Measurements from ENCODE around the gene ARVCF. TPM values are rescaled to one million over a fixed set of nuclear protein-coding genes. Genes with fewer than 3 reads are reported as not detected.

The ARVCF gene
- total and polyA plus RNA-seq, 2 experiments from 2014 or later, result 1.1 to 4.0 TPM

GRCh38 chr22:20037419-20037818, 20.8 kb upstream of the ARVCF start:
- in situ Hi-C loops (cut with MboI), result no loop called here
- 91 to 96% methylated on average over 3 of the region's 3 CpGs for WGBS, 2 experiments (ENCODE audit: low coverage in 1 of 2, low lambda C conversion rate in 2 of 2, missing lambda C conversion rate in 2 of 2)
- Histone ChIP-seq H3K27ac (no peak overlapping the region), H3K9me2 (ENCODE audit: insufficient read depth) (no peaks in the 10 kb centered on the region), H3F3A (ENCODE audit: insufficient read depth) (no peaks in the 10 kb centered on the region), H3K4me2 (ENCODE audit: unreplicated experiment) (no peak overlapping the region), H3K36me3 (ENCODE audit: low read depth) (no peaks in the 10 kb centered on the region), H3K9ac (no peak overlapping the region), H4K20me1 (ENCODE audit: insufficient read depth) (no peaks in the 10 kb centered on the region), H3K79me2 (ENCODE audit: insufficient read depth) (peaks cover 26% of the 10 kb centered on the region), H3K9me3 (ENCODE audit: low read depth) (no peaks in the 10 kb centered on the region), H3K4me3 (no peak overlapping the region), H2AFZ (no peak overlapping the region), H3K4me1 (ENCODE audit: insufficient read depth) (no peaks in the 10 kb centered on the region), H3K27me3 (replicated peaks; ENCODE audit: insufficient read depth) (no peaks in the 10 kb centered on the region)
- no peak for TF ChIP-seq EZH2 (IDR thresholded peaks at IDR 0.05; ENCODE audit: insufficient read depth, poor library complexity, severe bottlenecking)
- DNase-seq, result no peak

- H3K4me3 ChIP-seq, result no peak overlapping the region
- no peak for DNase-seq
- no peaks in the 10 kb centered on the region for H3K9me2 ChIP-seq (ENCODE audit: insufficient read depth)
- H2AFZ ChIP-seq, result no peak overlapping the region
- no peak overlapping the region for H3K9ac ChIP-seq
- H3K36me3 ChIP-seq (ENCODE audit: low read depth), result no peaks in the 10 kb centered on the region
- H3K27ac ChIP-seq, result no peak overlapping the region
- no peaks in the 10 kb centered on the region for H3K9me3 ChIP-seq (ENCODE audit: low read depth)
- H3K79me2 ChIP-seq (ENCODE audit: insufficient read depth), result peaks cover 31% of the 10 kb centered on the region
- no peak overlapping the region for H3K4me2 ChIP-seq (ENCODE audit: unreplicated experiment)
- no peaks in the 10 kb centered on the region for H3K27me3 ChIP-seq (replicated peaks; ENCODE audit: insufficient read depth)
- no peaks in the 10 kb centered on the region for H4K20me1 ChIP-seq (ENCODE audit: insufficient read depth)
- TF ChIP-seq EZH2phosphoT487 (IDR thresholded peaks at IDR 0.05; ENCODE audit: insufficient read depth, low read depth) (no peak), EZH2 (IDR thresholded peaks at IDR 0.05; ENCODE audit: insufficient read depth, poor library complexity, severe bottlenecking) (no peak)
- in situ Hi-C loops (cut with MboI), result no loop called here
- 97 to 98% methylated on average over 25 of the region's 25 CpGs for WGBS, 2 experiments (ENCODE audit: low coverage in 1 of 2, low lambda C conversion rate in 2 of 2, missing lambda C conversion rate in 2 of 2)
- H3F3A ChIP-seq (ENCODE audit: insufficient read depth), result no peaks in the 10 kb centered on the region
- no peaks in the 10 kb centered on the region for H3K4me1 ChIP-seq (ENCODE audit: insufficient read depth)
Observed at GRCh38 chr22:20036535-20037392, 20.1 kb upstream of the ARVCF start.

- H3K9ac ChIP-seq, result no peak overlapping the region
- no peaks in the 10 kb centered on the region for H4K20me1 ChIP-seq (ENCODE audit: insufficient read depth)
- no peak overlapping the region for H2AFZ ChIP-seq
- WGBS, 2 experiments (ENCODE audit: low coverage in 1 of 2, low lambda C conversion rate in 2 of 2, missing lambda C conversion rate in 2 of 2), result 96 to 97% methylated on average over 10 of the region's 10 CpGs
- no peaks in the 10 kb centered on the region for H3K27me3 ChIP-seq (replicated peaks; ENCODE audit: insufficient read depth)
- H3K4me2 ChIP-seq (ENCODE audit: unreplicated experiment), result no peak overlapping the region
- no peaks in the 10 kb centered on the region for H3K36me3 ChIP-seq (ENCODE audit: low read depth)
- H3K4me3 ChIP-seq, result no peak overlapping the region
- H3K79me2 ChIP-seq (ENCODE audit: insufficient read depth), result peaks cover 36% of the 10 kb centered on the region
- no peaks in the 10 kb centered on the region for H3K9me2 ChIP-seq (ENCODE audit: insufficient read depth)
- in situ Hi-C loops (cut with MboI), result no loop called here
- no peak for DNase-seq
- H3F3A ChIP-seq (ENCODE audit: insufficient read depth), result no peaks in the 10 kb centered on the region
- no peaks in the 10 kb centered on the region for H3K9me3 ChIP-seq (ENCODE audit: low read depth)
- no peak overlapping the region for H3K27ac ChIP-seq
- no peaks in the 10 kb centered on the region for H3K4me1 ChIP-seq (ENCODE audit: insufficient read depth)
- TF ChIP-seq EZH2 (IDR thresholded peaks at IDR 0.05; ENCODE audit: insufficient read depth, poor library complexity, severe bottlenecking) (no peak), EZH2phosphoT487 (IDR thresholded peaks at IDR 0.05; ENCODE audit: insufficient read depth, low read depth) (no peak)
Observed at GRCh38 chr22:20036084-20036482, 19.5 kb upstream of the ARVCF start.

DNA sequence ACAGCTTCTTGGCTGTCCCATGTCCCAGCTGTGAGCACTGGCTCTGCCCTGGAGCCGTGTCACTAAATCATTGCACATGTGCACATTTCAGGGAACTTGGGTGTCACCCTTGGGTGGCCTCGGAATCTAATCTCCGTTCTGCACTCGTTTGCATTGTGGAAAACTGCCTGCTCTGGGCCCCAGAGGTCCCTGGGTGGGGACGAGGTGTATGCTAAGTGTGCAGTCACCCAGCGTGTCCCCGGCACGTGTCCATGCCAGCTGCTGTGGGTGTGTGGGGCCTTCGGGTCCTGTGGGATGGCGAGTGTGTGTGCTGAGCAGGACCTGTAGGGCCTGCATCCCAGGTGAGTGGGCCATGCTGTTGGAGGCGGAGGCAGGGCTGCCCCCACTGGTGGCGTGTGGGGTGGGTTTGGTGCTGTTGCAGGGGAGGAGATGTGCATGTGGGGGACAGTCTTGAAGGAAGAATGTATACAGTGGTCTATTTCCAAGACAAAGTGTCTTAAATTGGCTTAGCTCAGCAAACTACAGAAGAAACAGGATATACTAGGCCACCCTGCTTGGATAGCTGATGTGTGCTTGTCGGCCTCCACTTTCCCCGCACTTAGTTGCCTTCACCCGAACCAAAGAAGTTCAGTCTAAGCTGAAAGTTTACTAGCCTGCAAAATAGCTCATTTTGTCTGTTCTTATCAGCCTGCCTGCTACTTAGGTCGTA, 18.9 kb upstream of the ARVCF start:
- no peaks in the 10 kb centered on the region for H3K4me1 ChIP-seq (ENCODE audit: insufficient read depth)
- H3K4me2 ChIP-seq (ENCODE audit: unreplicated experiment), result no peak overlapping the region
- H3F3A ChIP-seq (ENCODE audit: insufficient read depth), result no peaks in the 10 kb centered on the region
- H3K79me2 ChIP-seq (ENCODE audit: insufficient read depth), result peaks cover 41% of the 10 kb centered on the region
- no peaks in the 10 kb centered on the region for H3K9me2 ChIP-seq (ENCODE audit: insufficient read depth)
- H3K36me3 ChIP-seq (ENCODE audit: low read depth), result no peaks in the 10 kb centered on the region
- no peak overlapping the region for H3K4me3 ChIP-seq
- no peak overlapping the region for H3K27ac ChIP-seq
- in situ Hi-C loops (cut with MboI), result no loop called here
- DNase-seq, result no peak
- H2AFZ ChIP-seq, result no peak overlapping the region
- 81 to 85% methylated on average over 16 of the region's 16 CpGs for WGBS, 2 experiments (ENCODE audit: low coverage in 1 of 2, low lambda C conversion rate in 2 of 2, missing lambda C conversion rate in 2 of 2)
- no peak overlapping the region for H3K9ac ChIP-seq
- H3K9me3 ChIP-seq (ENCODE audit: low read depth), result no peaks in the 10 kb centered on the region
- TF ChIP-seq EZH2 (IDR thresholded peaks at IDR 0.05; ENCODE audit: insufficient read depth, poor library complexity, severe bottlenecking) (no peak), EZH2phosphoT487 (IDR thresholded peaks at IDR 0.05; ENCODE audit: insufficient read depth, low read depth) (no peak)
- H3K27me3 ChIP-seq (replicated peaks; ENCODE audit: insufficient read depth), result no peaks in the 10 kb centered on the region
- no peaks in the 10 kb centered on the region for H4K20me1 ChIP-seq (ENCODE audit: insufficient read depth)
